HTERT RPE-1 (cell line): Measurements from ENCODE around the gene RRP8.

ENCODE experiments used
- in situ Hi-C: fragments of 300-500 bp; cut with MboI; formaldehyde crosslinking; loops from 4 replicates; pipeline ENCODE4 v1.14.3; 2020; ENCODE audit warnings: low sequenced_read_pairs

RRP8 gene

GRCh38 chr11:6572215-6572614 is 31.2 kb downstream of the RRP8 start:
- in situ Hi-C loops, result no loop called here

GRCh38 chr11:6571434-6572008 is 31.9 kb downstream of the RRP8 start:
- in situ Hi-C loops, result no loop called here

GRCh38 chr11:6570691-6571427 is 32.6 kb downstream of the RRP8 start:
- in situ Hi-C loops, result no loop called here

- in situ Hi-C loops, result no loop called here
Observed at GRCh38 chr11:6569706-6570105, 33.7 kb downstream of the RRP8 start.

- in situ Hi-C loops, result no loop called here
Observed at GRCh38 chr11:6568191-6568918, 35.1 kb downstream of the RRP8 start.

GRCh38 chr11:6567371-6567745 is 36.1 kb downstream of the RRP8 start:
- in situ Hi-C loops, result no loop called here

GRCh38 chr11:6566704-6567370 is 36.6 kb downstream of the RRP8 start:
- in situ Hi-C loops, result no loop called here

- in situ Hi-C loops, result no loop called here
Observed at GRCh38 chr11:6565988-6566703, 37.3 kb downstream of the RRP8 start.

- in situ Hi-C loops, result no loop called here
Observed at GRCh38 chr11:6565325-6565724, 38.1 kb downstream of the RRP8 start.

GRCh38 chr11:6563667-6564066 is 39.7 kb downstream of the RRP8 start:
- in situ Hi-C loops, result no loop called here

GRCh38 chr11:6563121-6563619 is 40.2 kb downstream of the RRP8 start:
- in situ Hi-C loops, result no loop called here

GRCh38 chr11:6561288-6561687 is 42.1 kb downstream of the RRP8 start:
- in situ Hi-C loops, result no loop called here

- in situ Hi-C loops, result no loop called here
Observed at GRCh38 chr11:6559369-6559768, 44.0 kb downstream of the RRP8 start.

- in situ Hi-C loops, result no loop called here
Observed at GRCh38 chr11:6557761-6558674, 45.4 kb downstream of the RRP8 start.

- in situ Hi-C loops, result no loop called here
Observed at GRCh38 chr11:6557063-6557462, 46.4 kb downstream of the RRP8 start.

- in situ Hi-C loops, result no loop called here
Observed at GRCh38 chr11:6556139-6556949, 47.1 kb downstream of the RRP8 start.

- in situ Hi-C loops, result no loop called here
Observed at GRCh38 chr11:6554828-6555706, 48.3 kb downstream of the RRP8 start.

GRCh38 chr11:6553634-6554033 is 49.8 kb downstream of the RRP8 start:
- in situ Hi-C loops, result no loop called here
